CD4-positive, alpha-beta T cell (primary cell): ENCODE measurements around the gene DYSF. TPM values are rescaled to one million over a fixed set of nuclear protein-coding genes. Genes with fewer than 3 reads are reported as not detected.

Experiments
- ATAC-seq: fragments of 200-7000 bp; cut with Tn5 transposase; one replicate; pipeline ENCODE4 v1.10.0; 2022; ENCODE audit warnings: mild to moderate bottlenecking; ENCODE audit not compliant: poor library complexity
- CTCF ChIA-PET: fragments of 350-600 bp; sonication (Branson Sonifier 250); formaldehyde crosslinking; loops from one replicate; lab custom pipeline; 2021; ENCODE audit warnings: antibody characterized with exemption, inconsistent platforms; lab: Charles Lee
- POLR2A ChIA-PET: fragments of 350-600 bp; sonication (Branson Sonifier 250); formaldehyde crosslinking; loops from one replicate; lab custom pipeline; 2021; ENCODE audit warnings: antibody characterized with exemption, inconsistent platforms; lab: Charles Lee
- DNase-seq, 14 experiments: peaks; one replicate each; pipeline ENCODE4 v3.0.0-alpha.2; 2013 to 2020; ENCODE audit warnings: mixed read lengths in 2 of 14
- H3K27ac ChIP-seq, 2 donors: one replicate each; pipeline versions ENCODE4 v1.5.1 to v1.7.0; 2013; ENCODE audit warnings: low read length in 2 of 2, low read depth in 1 of 2, mild to moderate bottlenecking in 1 of 2
- H3K27me3 ChIP-seq, 2 experiments: 1 replicate in 1 of 2; 2 replicates in 1 of 2; pipeline versions ENCODE4 v1.6.1 to v1.7.0; 2013; ENCODE audit warnings: low read length in 2 of 2, control low read depth in 1 of 2, mild to moderate bottlenecking in 1 of 2, moderate library complexity in 1 of 2; ENCODE audit not compliant: insufficient read depth in 2 of 2, control insufficient read depth in 1 of 2
- H3K36me3 ChIP-seq: one replicate; pipeline ENCODE4 v1.6.1; 2013; ENCODE audit warnings: low read length, control low read depth; ENCODE audit not compliant: insufficient read depth
- H3K4me1 ChIP-seq: one replicate; pipeline ENCODE4 v1.6.1; 2013; ENCODE audit warnings: low read length, control low read depth; ENCODE audit not compliant: insufficient read depth
- H3K4me3 ChIP-seq: one replicate; pipeline ENCODE4 v1.5.1; 2013; ENCODE audit warnings: mild to moderate bottlenecking, low read length, moderate library complexity
- H3K9me3 ChIP-seq, 2 experiments: 1 replicate in 1 of 2; 2 replicates in 1 of 2; pipeline versions ENCODE4 v1.6.1 to v1.7.0; 2013; ENCODE audit warnings: low read length in 2 of 2, mild to moderate bottlenecking in 2 of 2, control low read depth in 1 of 2, moderate library complexity in 1 of 2; ENCODE audit not compliant: control insufficient read depth in 1 of 2, insufficient read depth in 1 of 2
- H3K27ac Mint-ChIP-seq: one replicate; pipeline ENCODE4 v1.8.0; 2020; ENCODE audit warnings: mixed read lengths
- H3K27me3 Mint-ChIP-seq: one replicate; pipeline ENCODE4 v1.8.0; 2021; ENCODE audit warnings: mixed read lengths
- H3K36me3 Mint-ChIP-seq: one replicate; pipeline ENCODE4 v1.8.0; 2021; ENCODE audit warnings: low read depth, mixed read lengths
- H3K4me1 Mint-ChIP-seq: one replicate; pipeline ENCODE4 v1.8.0; 2021; ENCODE audit warnings: low read depth, mixed read lengths
- H3K4me3 Mint-ChIP-seq: one replicate; pipeline ENCODE4 v1.8.0; 2020; ENCODE audit warnings: mild to moderate bottlenecking, mixed read lengths
- H3K9me3 Mint-ChIP-seq: one replicate; pipeline ENCODE4 v1.8.0; 2020; ENCODE audit warnings: mixed read lengths
- CTCF ChIP-seq: fragments of 200-600 bp; IDR thresholded peaks from one replicate; pipeline ENCODE4 v1.8.0; 2022; ENCODE audit warnings: antibody characterized with exemption, mild to moderate bottlenecking
- intact Hi-C, 2 experiments: fragments of 100-400 bp; cut with DNase I in 1 of 2; cut with micrococcal nuclease in 1 of 2; formaldehyde crosslinking; loops; one replicate each; pipeline versions ENCODE4 v1.15.1 to v1.9.0; 2023 to 2025; cut with DNase I, micrococcal nuclease
- total RNA-seq, 174 experiments: library from RNA in 2 of 174; stranded (reverse) in 2 of 174; gene quantifications; one replicate each; pipeline ENCODE4 v1.2.3 and lab custom pipeline; 2021 to 2026

Gene DYSF
- total RNA-seq, 2 experiments from 2014 or later: 0.27 to 0.31 TPM

DNA sequence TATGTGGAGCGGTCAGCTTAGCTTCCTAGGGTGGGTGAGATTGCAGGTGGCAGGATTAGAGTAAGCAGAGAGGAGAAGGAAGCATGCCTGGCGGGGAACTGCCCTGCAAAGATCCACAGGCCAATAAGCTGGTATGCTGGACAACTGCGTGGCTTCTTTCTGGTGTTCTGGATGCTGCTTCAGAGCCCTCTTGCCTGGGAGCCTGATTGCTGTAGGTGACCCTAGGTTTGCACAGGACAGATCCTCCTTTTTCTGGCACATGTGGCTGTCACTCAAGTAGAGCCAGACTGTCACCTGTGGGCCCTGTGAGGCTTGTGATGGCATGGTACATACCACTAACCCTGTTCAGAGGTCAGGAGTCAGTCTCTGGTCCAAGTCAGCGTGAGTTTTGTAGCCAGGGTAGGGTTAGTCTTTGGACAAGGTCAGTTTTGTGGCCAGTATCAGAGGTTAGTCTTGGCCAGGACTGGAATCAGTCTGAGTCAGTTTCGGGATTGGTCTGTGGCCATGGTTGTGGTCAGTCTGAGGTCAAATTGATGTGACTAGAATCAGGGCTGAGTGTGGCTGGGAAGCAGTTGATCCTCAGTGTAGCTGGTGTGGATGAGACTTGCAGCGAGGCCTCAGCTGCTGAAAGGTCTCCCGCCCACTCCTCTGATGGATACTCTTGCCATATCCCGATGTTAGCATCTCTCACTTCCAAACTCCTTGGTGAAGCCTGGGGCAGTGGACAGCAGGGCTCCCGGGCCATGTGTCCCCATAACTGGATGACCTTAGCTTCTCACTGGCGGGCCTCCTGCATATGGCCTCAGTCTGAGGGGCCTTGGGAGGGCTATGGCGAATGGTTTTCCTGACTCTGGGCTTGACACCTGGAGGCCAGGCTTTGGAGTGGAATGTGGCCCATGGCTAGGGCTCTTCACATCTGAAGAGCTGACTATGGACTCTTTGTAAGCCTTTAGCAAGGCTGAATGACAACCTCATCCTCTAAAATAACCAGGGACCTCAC is 260.5 kb downstream of the DYSF start:
- H3K9me3 Mint-ChIP-seq: no peaks in the 10 kb centered on the region
- peaks cover 25% of the 10 kb centered on the region for H3K27me3 Mint-ChIP-seq
- intact Hi-C loops: no loop called here
- H3K4me1 Mint-ChIP-seq: no peaks in the 10 kb centered on the region
- DNase-seq (no peak), ATAC-seq (no peak)
- ChIA-PET POLR2A (no interaction called here), CTCF (no interaction called here)
- no peaks in the 10 kb centered on the region for H3K36me3 Mint-ChIP-seq
- no peaks in the 10 kb centered on the region for H3K9me3 ChIP-seq
- H3K27me3 ChIP-seq: no peaks in the 10 kb centered on the region
- no peak for TF ChIP-seq CTCF
- H3K4me3 ChIP-seq: no peak overlapping the region
- no peak overlapping the region for H3K4me3 Mint-ChIP-seq
- H3K27ac ChIP-seq: no peak overlapping the region
- no peak overlapping the region for H3K27ac Mint-ChIP-seq
- H3K36me3 ChIP-seq: no peaks in the 10 kb centered on the region
- no peaks in the 10 kb centered on the region for H3K4me1 ChIP-seq

GRCh38 chr2:71714601-71715240 is 261.4 kb downstream of the DYSF start:
- no peak for ATAC-seq
- TF ChIP-seq CTCF: no peak
- DNase-seq: no peak
- CTCF ChIA-PET: no interaction called here
- Mint-ChIP-seq H3K36me3 (no peaks in the 10 kb centered on the region), H3K27me3 (peaks cover 25% of the 10 kb centered on the region), H3K9me3 (no peaks in the 10 kb centered on the region), H3K4me1 (no peaks in the 10 kb centered on the region), H3K27ac (no peak overlapping the region), H3K4me3 (no peak overlapping the region)
- H3K36me3 ChIP-seq: no peaks in the 10 kb centered on the region
- H3K4me3 ChIP-seq: no peak overlapping the region
- peaks cover 0 to 3% of the 10 kb centered on the region in 2 experiments for H3K9me3 ChIP-seq
- H3K27ac ChIP-seq: no peak overlapping the region
- no peaks in the 10 kb centered on the region for H3K4me1 ChIP-seq
- intact Hi-C loops: no loop called here
- POLR2A ChIA-PET: no interaction called here
- no peaks in the 10 kb centered on the region for H3K27me3 ChIP-seq

GRCh38 chr2:71715241-71715750 is 261.9 kb downstream of the DYSF start:
- Histone ChIP-seq H3K27me3 (no peaks in the 10 kb centered on the region), H3K9me3 (peaks cover 0 to 3% of the 10 kb centered on the region in 2 experiments), H3K4me1 (no peaks in the 10 kb centered on the region), H3K36me3 (no peaks in the 10 kb centered on the region), H3K4me3 (no peak overlapping the region), H3K27ac (no peak overlapping the region)
- intact Hi-C loops: no loop called here
- POLR2A ChIA-PET: no interaction called here
- H3K36me3 Mint-ChIP-seq: no peaks in the 10 kb centered on the region
- H3K27me3 Mint-ChIP-seq: peaks cover 27% of the 10 kb centered on the region
- DNase-seq: no peak
- H3K4me3 Mint-ChIP-seq: no peak overlapping the region
- no peak for TF ChIP-seq CTCF
- no peaks in the 10 kb centered on the region for H3K4me1 Mint-ChIP-seq
- no peaks in the 10 kb centered on the region for H3K9me3 Mint-ChIP-seq
- CTCF ChIA-PET: no interaction called here
- no peak overlapping the region for H3K27ac Mint-ChIP-seq
- no peak for ATAC-seq
